ENCODE data around the gene CACNA1I.

CACNA1I gene

DNA sequence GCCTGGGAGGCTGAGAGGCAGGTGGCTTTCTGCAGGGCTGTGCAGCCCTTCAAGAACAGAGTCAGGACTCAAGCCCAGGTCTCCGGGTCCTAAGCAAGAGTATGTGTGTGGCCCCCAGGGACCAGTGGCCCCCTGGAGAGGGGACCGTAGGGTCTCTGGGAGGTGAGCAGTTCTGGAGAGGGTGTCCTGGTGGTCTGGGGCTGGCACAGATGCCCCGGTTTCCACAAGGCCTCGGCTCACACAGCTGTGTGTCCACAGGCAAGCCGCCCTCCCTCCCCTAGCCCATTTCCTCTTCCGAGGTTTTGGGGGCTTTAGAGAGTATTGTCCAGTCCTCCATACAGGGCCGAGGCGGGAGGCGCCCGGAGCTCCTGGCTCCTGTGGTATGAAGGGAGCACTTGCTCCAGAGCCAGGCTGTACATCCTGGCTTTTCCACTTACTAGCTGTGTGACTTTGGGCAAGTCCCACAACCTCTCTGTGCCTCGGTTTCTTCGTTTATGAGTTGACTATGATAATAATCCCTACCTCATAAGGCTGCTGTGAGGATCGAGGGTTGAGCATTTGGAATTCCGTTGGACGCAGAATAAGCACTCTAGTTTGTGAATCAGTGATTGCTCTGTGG is 34.6 kb upstream of the CACNA1I start:
- no peak for DNase-seq (ENCODE audit: low read depth in 2 of 2, low spot score in 1 of 2)

DNA sequence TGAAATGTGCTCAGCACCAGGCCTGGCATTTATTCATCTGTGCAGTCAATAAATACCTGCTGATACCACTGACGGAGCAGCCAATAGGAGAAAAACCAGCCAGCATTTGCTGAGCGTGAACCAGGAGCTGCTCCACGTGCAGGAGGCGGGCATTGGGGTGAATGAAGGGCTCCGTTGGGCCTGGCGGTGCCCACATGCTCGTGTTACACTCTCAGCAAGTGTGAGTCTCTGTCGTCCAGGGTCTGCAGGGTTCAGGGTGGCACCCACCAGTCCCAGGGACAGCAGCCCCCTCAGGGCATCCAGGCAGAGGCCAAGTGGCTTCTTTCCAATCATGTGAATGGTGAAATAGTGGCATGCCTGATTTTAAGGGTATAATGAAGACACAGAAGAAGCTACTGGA is 33.8 kb upstream of the CACNA1I start:
- DNase-seq (ENCODE audit: low read depth in 2 of 2, low spot score in 1 of 2): no peak

- DNase-seq (ENCODE audit: low read depth in 2 of 2, low spot score in 1 of 2): no peak
These were observed 32.6 kb upstream of the CACNA1I start for GRCh38 chr22:39537975-39538374.

- no peak for DNase-seq (ENCODE audit: low read depth in 2 of 2, low spot score in 1 of 2)
These were observed 27.5 kb upstream of the CACNA1I start for GRCh38 chr22:39543095-39543494.

DNA sequence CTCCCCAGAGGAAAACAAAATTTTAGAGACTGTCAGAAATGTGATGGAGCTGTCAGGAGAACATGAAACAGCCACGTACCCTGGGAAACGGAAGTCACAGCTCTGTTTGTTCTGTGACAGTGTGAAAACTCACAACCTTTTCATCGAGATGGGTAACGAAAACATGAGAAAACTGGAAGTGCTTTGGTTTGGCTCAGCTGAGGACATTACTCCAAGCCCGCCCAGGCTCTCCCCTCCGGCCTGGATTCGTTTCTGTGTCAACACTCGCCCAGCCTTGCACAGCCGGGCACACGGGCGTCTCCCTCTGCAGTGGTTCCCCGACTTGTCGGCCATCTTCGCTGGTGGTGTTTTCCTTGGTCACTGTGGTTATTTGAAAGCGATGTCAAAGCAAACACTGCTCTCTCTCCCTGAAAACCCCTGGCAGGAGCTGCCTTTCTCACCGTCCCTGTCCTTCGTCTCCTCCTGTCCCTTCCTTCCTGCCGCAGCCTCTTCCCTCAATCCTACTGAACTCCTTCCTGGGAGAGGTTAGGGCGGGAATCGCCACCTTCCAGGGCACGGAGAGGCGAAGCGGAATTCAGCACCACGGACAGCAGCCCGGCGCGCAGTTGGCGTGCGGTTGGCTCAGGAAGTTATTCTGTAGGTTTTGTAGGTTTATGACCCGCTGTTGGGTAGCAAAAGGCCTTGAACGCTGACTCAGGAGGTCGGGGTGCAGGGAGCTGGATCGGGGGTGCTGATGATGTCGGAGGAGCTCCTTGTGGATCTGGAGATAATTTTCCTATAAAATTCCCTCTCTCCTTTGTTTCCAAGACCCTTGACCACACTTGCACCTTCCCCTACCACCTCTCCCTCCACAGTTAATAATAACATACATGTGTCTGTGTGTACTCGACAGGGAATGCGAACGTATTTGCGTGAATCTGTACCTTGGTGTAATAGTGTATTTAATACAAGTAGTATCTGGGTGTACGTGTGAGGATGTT is 24.9 kb upstream of the CACNA1I start:
- DNase-seq (ENCODE audit: low read depth in 2 of 2, low spot score in 1 of 2): peak; percentile 41 to 51

DNA sequence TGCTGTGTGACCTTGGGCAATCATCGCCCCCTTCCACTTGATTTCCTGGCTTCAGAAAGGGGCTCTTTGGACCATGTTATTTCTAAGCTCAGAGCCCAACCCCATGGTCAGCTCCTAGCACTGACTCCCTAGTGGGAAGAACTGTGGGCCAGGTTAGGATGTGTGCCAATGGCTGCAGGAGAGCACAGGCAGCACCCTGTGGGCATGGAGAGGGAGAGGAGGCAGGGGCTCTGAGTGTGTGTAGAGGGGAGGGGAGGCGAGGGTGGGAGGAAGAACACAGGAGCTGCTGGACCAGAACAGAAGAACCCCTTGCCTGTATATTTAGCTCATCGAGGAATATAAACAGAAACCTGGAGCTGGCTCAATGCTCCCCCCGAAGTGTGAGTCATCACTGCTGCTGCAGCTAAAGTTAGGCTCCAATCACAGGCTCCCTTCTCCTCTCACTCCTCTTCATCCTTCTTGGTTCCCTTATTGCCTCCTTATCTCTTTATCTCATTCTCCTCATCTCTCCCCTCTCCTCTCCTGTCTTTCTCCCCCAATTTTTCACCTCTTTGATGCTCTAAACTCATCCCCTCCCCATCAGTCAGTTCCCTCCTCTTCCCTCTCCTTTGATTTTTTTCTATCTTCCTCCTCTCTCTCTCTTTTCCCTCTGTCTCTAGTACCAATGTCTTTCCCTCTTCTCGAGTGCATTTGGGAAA is 23.5 kb upstream of the CACNA1I start:
- no peak for DNase-seq (ENCODE audit: low read depth in 2 of 2, low spot score in 1 of 2)

DNA sequence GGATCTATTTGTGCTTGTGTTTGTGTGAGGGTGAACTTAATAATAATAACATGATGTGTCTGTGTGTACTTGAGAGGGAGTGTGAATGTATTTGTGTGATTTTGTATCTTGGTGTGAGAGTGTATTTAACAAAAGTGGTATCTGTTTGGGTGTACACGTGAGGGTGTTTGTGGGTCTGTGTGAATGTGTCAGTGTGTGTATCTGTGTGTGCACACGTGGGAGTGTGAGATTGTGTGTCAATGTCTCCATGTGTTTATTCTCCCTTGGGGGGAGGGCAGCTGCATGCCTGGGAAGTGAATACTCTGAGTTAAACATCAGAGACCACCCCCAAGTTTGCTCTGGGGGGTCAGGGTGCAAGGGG is 23.0 kb upstream of the CACNA1I start:
- DNase-seq (ENCODE audit: low read depth in 2 of 2, low spot score in 1 of 2): no peak

DNA sequence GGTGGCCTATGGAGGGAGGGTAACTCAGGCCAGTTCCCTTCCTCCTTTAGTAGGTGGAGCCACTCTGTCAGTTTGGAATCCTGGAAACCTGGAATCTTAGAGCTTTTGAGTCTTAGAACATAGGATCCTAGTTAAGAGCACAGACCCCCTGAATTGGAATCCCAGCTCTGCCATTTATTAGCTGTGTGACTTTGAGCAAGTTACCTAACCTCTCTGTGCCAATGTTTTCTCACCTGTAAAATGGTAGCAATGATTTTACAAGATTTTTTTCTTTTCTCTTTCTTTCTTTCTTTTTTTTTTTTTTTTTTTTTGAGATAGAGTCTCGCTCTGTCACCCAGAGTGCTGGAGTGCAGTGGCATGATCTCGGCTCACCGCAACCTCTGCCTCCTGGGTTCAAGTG is 17.1 kb upstream of the CACNA1I start:
- no peak for DNase-seq (ENCODE audit: low read depth in 2 of 2, low spot score in 1 of 2)

GRCh38 chr22:39554151-39554550 is 16.4 kb upstream of the CACNA1I start:
- DNase-seq (ENCODE audit: low read depth in 2 of 2, low spot score in 1 of 2): no peak

DNA sequence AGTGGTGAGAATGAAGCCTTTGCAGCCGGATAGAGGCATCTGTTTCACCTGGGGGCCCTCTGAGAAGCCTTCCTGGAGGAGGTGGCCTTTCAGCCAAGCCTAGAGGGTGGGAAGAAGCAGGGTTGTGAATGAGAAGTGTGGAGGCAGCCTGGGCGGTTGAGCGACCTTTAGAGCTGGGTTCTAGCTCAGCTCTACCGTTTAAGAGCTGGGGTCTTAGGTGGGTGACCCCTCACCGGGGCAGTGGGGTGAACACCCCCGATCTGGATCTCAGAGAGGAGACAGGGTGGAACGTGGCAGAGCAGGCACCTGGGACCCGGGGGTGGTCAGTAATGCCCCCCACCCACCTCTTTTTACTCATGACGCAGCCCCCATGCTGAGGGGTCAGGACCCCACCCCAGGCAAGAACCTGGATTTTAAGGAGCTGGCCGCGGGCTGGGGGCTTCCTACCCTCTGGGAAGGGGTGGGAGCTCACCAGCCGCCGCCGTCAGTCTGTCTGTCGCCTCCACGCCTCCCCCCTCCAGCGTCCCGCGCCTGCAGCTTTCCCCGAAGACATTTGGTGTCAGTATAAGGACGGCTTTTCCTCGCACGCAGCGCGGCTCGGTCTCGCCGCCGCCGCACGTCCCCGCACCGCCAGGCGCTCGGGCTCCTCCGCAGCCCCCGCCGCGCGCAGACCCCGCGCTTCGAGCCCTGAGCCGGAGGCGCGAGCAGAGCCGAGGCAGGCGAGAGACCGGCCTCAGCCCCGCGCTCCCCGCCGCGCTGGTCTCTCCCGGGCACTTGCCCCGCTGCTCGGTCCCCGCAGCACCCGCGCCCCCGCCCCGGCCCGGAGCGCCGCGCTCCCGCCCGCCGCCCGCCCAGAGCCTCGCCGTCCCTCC is 13.3 kb upstream of the CACNA1I start:
- no peak for DNase-seq (ENCODE audit: low read depth in 2 of 2, low spot score in 1 of 2)

- no peak for DNase-seq (ENCODE audit: low read depth in 2 of 2, low spot score in 1 of 2)
These were observed 12.3 kb upstream of the CACNA1I start for GRCh38 chr22:39558254-39558727.

GRCh38 chr22:39558950-39559349 is 11.6 kb upstream of the CACNA1I start:
- DNase-seq (ENCODE audit: low read depth in 2 of 2, low spot score in 1 of 2): no peak

DNA sequence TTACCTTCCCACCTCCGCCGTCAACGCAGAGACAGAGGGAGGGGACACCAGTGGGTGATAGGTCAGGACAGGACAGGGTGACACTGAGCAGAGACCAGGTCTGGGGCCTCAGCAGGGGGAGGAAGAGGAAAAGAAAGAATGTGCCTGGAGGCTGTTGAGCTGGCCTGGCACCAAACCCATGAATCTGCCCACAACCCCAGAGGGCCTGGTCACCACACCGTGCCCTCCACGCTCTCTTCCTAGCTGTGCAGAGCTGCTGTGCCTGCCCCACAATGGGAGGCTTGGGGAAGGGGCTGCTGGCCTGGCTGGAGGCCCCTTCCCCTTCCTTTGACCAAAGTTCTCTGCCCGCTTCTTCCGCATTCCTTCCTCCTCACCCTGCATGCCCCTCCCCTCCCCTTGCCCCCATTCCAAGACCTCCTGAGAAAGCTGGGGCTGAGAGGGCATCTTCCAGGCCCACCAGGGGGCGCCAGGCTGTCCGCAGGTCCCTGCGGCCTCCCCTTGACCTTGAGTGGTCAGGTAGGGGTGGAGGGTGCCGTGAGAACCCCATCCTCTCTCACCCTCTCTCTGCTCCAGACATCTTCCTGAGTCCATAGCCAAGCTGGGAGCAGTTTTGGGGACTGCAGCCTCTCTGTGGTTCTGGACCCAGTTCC is 11.0 kb upstream of the CACNA1I start:
- DNase-seq (ENCODE audit: low read depth in 2 of 2, low spot score in 1 of 2): no peak

DNA sequence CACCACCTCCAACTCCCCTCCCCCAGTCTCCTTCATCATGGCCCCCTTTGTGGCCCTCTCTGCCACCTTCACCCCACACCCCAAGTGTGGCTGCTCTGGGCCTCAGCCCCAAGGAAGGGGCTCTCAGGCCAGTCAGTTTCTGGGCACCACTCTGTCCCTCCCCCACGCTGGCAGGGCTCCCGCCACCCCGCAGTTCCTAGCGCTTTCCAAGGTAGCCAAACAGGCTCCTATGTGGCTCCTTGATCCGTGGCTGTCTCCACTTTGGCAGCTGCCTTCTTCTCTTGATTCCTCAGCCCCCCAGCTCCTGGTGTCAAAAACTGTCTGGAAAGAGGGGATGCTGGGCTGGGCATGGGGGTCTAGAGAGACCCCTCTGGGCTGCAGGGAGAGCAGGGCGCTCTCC is 10.4 kb upstream of the CACNA1I start:
- DNase-seq (ENCODE audit: low read depth in 2 of 2, low spot score in 1 of 2): no peak

- DNase-seq (ENCODE audit: low read depth in 2 of 2, low spot score in 1 of 2): no peak
These were observed 7.6 kb upstream of the CACNA1I start for GRCh38 chr22:39562839-39563489.

GRCh38 chr22:39563571-39564428 is 6.8 kb upstream of the CACNA1I start:
- DNase-seq (ENCODE audit: low read depth in 2 of 2, low spot score in 1 of 2): no peak

GRCh38 chr22:39565414-39565944 is 5.1 kb upstream of the CACNA1I start:
- DNase-seq (ENCODE audit: low read depth in 2 of 2, low spot score in 1 of 2): no peak

- DNase-seq (ENCODE audit: low read depth in 2 of 2, low spot score in 1 of 2): no peak
These were observed 3.2 kb upstream of the CACNA1I start for GRCh38 chr22:39567135-39567946.
